HEK293 (cell line): ENCODE data around the gene ROR2.

Source experiments
- KLF10 ChIP-seq: fragments of 450-650 bp; IDR thresholded peaks from 2 replicates; pipeline ENCODE4 v1.5.1; 2018; ENCODE audit warnings: missing biosample characterization, mild to moderate bottlenecking, missing genetic modification characterization
- REST ChIP-seq: fragments of 450-650 bp; formaldehyde crosslinking; IDR thresholded peaks from 2 replicates; pipeline ENCODE4 v1.5.1; 2016; ENCODE audit warnings: missing biosample characterization, missing genetic modification characterization
- ZNF48 ChIP-seq: fragments of 450-650 bp; formaldehyde crosslinking; IDR thresholded peaks from 2 replicates; pipeline ENCODE4 v1.5.1; 2016; ENCODE audit warnings: missing biosample characterization, missing genetic modification characterization
- ZNF544 ChIP-seq: fragments of 450-650 bp; formaldehyde crosslinking; IDR thresholded peaks from 2 replicates; pipeline ENCODE4 v1.5.0; 2017; ENCODE audit warnings: missing biosample characterization, missing genetic modification characterization
- ZNF707 ChIP-seq: fragments of 450-650 bp; formaldehyde crosslinking; IDR thresholded peaks from 2 replicates; pipeline ENCODE4 v1.5.1; 2016; ENCODE audit warnings: missing biosample characterization, missing genetic modification characterization
- ZNF747 ChIP-seq: fragments of 450-650 bp; formaldehyde crosslinking; IDR thresholded peaks from 2 replicates; pipeline ENCODE4 v1.5.1; 2016; ENCODE audit warnings: missing biosample characterization, missing genetic modification characterization
- ZNF768 ChIP-seq: fragments of 450-650 bp; formaldehyde crosslinking; IDR thresholded peaks from 2 replicates; pipeline ENCODE4 v1.5.1; 2018; ENCODE audit warnings: missing biosample characterization, mild to moderate bottlenecking, missing genetic modification characterization
- TF ChIP-seq, protein P1 (sequence below): fragments of 450-650 bp; formaldehyde crosslinking; IDR thresholded peaks from 2 replicates; pipeline ENCODE4 v1.5.1; 2016; ENCODE audit warnings: missing biosample characterization, missing genetic modification characterization
- TF ChIP-seq, protein P2 (sequence below): fragments of 450-650 bp; formaldehyde crosslinking; IDR thresholded peaks from 2 replicates; pipeline ENCODE4 v1.5.1; 2016; ENCODE audit warnings: missing biosample characterization, missing genetic modification characterization

GRCh38 chr9:91549177-91549576 is 400.9 kb downstream of the ROR2 start:
- TF ChIP-seq ZNF544 (tag by site-specific recombination) (no peak), REST (tag by site-specific recombination) (no peak), ZNF707 (tag by site-specific recombination) (no peak), ZNF48 (tag by site-specific recombination) (no peak), KLF10 (no peak), ZNF747 (tag by site-specific recombination) (no peak), ZNF768 (tag by site-specific recombination) (no peak)
- TF ChIP-seq, protein P1, sequence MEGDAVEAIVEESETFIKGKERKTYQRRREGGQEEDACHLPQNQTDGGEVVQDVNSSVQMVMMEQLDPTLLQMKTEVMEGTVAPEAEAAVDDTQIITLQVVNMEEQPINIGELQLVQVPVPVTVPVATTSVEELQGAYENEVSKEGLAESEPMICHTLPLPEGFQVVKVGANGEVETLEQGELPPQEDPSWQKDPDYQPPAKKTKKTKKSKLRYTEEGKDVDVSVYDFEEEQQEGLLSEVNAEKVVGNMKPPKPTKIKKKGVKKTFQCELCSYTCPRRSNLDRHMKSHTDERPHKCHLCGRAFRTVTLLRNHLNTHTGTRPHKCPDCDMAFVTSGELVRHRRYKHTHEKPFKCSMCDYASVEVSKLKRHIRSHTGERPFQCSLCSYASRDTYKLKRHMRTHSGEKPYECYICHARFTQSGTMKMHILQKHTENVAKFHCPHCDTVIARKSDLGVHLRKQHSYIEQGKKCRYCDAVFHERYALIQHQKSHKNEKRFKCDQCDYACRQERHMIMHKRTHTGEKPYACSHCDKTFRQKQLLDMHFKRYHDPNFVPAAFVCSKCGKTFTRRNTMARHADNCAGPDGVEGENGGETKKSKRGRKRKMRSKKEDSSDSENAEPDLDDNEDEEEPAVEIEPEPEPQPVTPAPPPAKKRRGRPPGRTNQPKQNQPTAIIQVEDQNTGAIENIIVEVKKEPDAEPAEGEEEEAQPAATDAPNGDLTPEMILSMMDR = no peak
- TF ChIP-seq, protein P2, sequence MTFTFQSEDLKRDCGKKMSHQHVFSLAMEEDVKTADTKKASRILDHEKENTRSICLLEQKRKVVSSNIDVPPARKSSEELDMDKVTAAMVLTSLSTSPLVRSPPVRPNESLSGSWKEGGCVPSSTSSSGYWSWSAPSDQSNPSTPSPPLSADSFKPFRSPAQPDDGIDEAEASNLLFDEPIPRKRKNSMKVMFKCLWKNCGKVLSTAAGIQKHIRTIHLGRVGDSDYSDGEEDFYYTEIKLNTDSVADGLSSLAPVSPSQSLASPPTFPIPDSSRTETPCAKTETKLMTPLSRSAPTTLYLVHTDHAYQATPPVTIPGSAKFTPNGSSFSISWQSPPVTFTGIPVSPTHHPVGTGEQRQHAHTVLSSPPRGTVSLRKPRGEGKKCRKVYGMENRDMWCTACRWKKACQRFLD (tag by site-specific recombination) = no peak
